ENCODE measurements around the gene LILRA5. TPM values are rescaled to one million over a fixed set of nuclear protein-coding genes. Genes with fewer than 3 reads are reported as not detected.
"Not testable (repeated sequence)": the region's sequence is repeated elsewhere in the genome, so short reads cannot be mapped to it uniquely, and the experiment has no call there.

The LILRA5 gene
- total and polyA plus RNA-seq, 10 of the 15 experiments (the other 5 are each of a cell fraction or from before 2014, with no cell fraction given) = 0.05 to 1.2 (median 0.36) TPM; not detected in 4

- BruUV-seq (replicated peaks) = no TSS peak
- Histone ChIP-seq H3K4me2 (ENCODE audit: control insufficient read depth, insufficient read depth) (no peak overlapping the region), H3K4me1 (ENCODE audit: control insufficient read depth, insufficient read depth, low read length) (no peaks in the 10 kb centered on the region), H3K9me3 (replicated peaks; ENCODE audit: control insufficient read depth, insufficient read depth, low read length) (no peaks in the 10 kb centered on the region), H3K4me3 (no peak overlapping the region), H3K36me3 (ENCODE audit: control insufficient read depth in 2 of 2, insufficient read depth in 2 of 2, low read length in 1 of 2) (no peaks in the 10 kb centered on the region), H3K79me2 (ENCODE audit: control insufficient read depth, insufficient read depth, low read length) (no peaks in the 10 kb centered on the region), H3K27ac (ENCODE audit: control insufficient read depth, insufficient read depth) (no peak overlapping the region), H3K27me3 (replicated peaks in 1 of 2; ENCODE audit: control insufficient read depth in 2 of 2, insufficient read depth in 2 of 2, low read length in 1 of 2) (peaks cover 0 to 1% of the 10 kb centered on the region in 2 experiments; a peak in 2 of 4 replicates), H3K9ac (ENCODE audit: control insufficient read depth, insufficient read depth, low read length) (no peak overlapping the region), H4K20me1 (ENCODE audit: control insufficient read depth, insufficient read depth) (no peaks in the 10 kb centered on the region), H2AFZ (ENCODE audit: control insufficient read depth, low read depth, low read length) (no peak overlapping the region)
- intact Hi-C loops (cut with micrococcal nuclease; ENCODE audit: unreplicated experiment) (no loop called here), in situ Hi-C loops (cut with MboI) (no loop called here)
- no peak for DNase-seq (ENCODE audit: low read depth, low spot score)
- TF ChIP-seq BCL3 (IDR thresholded peaks at IDR 0.05; ENCODE audit: borderline replicate concordance, insufficient read depth, low read depth, low read length, poor library complexity, severe bottlenecking) (no peak), BRCA1 (IDR thresholded peaks at IDR 0.05; ENCODE audit: low read depth, low read length) (no peak), HDGF (IDR thresholded peaks at IDR 0.05) (no peak), E2F4 (IDR thresholded peaks at IDR 0.05; ENCODE audit: low read depth, low read length) (no peak), KAT2A (conservative IDR thresholded peaks at IDR 0.05; ENCODE audit: control insufficient read depth, low read depth, low read length) (no peak)
- TF ChIP-seq, protein P1, sequence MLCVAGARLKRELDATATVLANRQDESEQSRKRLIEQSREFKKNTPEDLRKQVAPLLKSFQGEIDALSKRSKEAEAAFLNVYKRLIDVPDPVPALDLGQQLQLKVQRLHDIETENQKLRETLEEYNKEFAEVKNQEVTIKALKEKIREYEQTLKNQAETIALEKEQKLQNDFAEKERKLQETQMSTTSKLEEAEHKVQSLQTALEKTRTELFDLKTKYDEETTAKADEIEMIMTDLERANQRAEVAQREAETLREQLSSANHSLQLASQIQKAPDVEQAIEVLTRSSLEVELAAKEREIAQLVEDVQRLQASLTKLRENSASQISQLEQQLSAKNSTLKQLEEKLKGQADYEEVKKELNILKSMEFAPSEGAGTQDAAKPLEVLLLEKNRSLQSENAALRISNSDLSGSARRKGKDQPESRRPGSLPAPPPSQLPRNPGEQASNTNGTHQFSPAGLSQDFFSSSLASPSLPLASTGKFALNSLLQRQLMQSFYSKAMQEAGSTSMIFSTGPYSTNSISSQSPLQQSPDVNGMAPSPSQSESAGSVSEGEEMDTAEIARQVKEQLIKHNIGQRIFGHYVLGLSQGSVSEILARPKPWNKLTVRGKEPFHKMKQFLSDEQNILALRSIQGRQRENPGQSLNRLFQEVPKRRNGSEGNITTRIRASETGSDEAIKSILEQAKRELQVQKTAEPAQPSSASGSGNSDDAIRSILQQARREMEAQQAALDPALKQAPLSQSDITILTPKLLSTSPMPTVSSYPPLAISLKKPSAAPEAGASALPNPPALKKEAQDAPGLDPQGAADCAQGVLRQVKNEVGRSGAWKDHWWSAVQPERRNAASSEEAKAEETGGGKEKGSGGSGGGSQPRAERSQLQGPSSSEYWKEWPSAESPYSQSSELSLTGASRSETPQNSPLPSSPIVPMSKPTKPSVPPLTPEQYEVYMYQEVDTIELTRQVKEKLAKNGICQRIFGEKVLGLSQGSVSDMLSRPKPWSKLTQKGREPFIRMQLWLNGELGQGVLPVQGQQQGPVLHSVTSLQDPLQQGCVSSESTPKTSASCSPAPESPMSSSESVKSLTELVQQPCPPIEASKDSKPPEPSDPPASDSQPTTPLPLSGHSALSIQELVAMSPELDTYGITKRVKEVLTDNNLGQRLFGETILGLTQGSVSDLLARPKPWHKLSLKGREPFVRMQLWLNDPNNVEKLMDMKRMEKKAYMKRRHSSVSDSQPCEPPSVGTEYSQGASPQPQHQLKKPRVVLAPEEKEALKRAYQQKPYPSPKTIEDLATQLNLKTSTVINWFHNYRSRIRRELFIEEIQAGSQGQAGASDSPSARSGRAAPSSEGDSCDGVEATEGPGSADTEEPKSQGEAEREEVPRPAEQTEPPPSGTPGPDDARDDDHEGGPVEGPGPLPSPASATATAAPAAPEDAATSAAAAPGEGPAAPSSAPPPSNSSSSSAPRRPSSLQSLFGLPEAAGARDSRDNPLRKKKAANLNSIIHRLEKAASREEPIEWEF (IDR thresholded peaks at IDR 0.05; ENCODE audit: insufficient replicate concordance, low read depth, low read length) = no peak
- ChIA-PET POLR2A (no interaction called here), SMC1A (ENCODE audit: uncharacterized antibody, unreplicated experiment) (interaction anchor here (1.4 kb wide), 1 partner anchor 75 kb away, joined by 3 read pairs; no protein-coding TSS in a partner anchor), RAD21 (ENCODE audit: unreplicated experiment) (no interaction called here), CTCF (no interaction called here)
- no peak for FAIRE-seq
- 35% methylated on average over 18 of the region's 18 CpGs for WGBS (ENCODE audit: insufficient coverage, insufficient replicate concordance, low lambda C conversion rate, missing lambda C conversion rate)
- no peak for ATAC-seq
These were observed 33.5 kb downstream of the LILRA5 start for GRCh38 chr19:54279406-54279962.

DNA sequence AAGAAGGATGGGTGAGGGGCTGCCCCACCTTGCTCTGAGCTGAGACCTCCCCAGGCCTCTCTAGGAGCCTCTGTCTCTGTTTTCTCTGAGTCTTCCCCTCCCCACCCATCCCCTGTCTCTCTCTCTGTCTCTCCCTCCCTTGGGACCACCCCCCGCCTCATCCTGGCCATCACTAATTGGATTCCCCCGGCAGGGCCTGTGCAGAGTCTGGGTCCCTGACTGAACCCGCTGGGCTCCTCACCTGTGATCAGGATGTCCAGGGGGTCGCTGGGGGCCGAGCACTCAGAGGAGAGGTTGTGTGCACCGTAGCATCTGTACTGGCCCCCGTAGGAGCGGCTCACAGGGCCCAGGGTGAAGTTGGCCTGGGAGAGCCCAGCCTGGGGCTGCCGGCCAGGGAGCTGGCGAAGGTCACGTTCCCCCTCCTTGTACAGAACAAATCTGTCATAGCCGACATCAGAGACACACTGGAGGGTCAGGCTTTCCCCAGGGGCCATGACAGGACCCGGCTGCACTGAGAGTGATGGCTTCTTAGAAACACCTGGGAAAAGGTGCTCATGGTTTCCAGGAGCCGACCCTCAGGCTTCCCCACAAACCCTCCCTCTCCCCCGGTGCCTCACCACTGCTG, 34.3 kb downstream of the LILRA5 start:
- H3K4me3 ChIP-seq; DNase-seq (ENCODE audit: low read depth, low spot score); in situ Hi-C loops (cut with MboI); SMC1A ChIA-PET (ENCODE audit: uncharacterized antibody, unreplicated experiment); H4K20me1 ChIP-seq (ENCODE audit: control insufficient read depth, insufficient read depth); H3K36me3 ChIP-seq (ENCODE audit: control insufficient read depth in 2 of 2, insufficient read depth in 2 of 2, low read length in 1 of 2); ATAC-seq; FAIRE-seq; H3K27ac ChIP-seq (ENCODE audit: control insufficient read depth, insufficient read depth); intact Hi-C loops (cut with micrococcal nuclease; ENCODE audit: unreplicated experiment); H2AFZ ChIP-seq (ENCODE audit: control insufficient read depth, low read depth, low read length); H3K4me2 ChIP-seq (ENCODE audit: control insufficient read depth, insufficient read depth); RAD21 ChIA-PET (ENCODE audit: unreplicated experiment); H3K9me3 ChIP-seq (replicated peaks; ENCODE audit: control insufficient read depth, insufficient read depth, low read length); H3K4me1 ChIP-seq (ENCODE audit: control insufficient read depth, insufficient read depth, low read length); H3K79me2 ChIP-seq (ENCODE audit: control insufficient read depth, insufficient read depth, low read length); H3K9ac ChIP-seq (ENCODE audit: control insufficient read depth, insufficient read depth, low read length); BruUV-seq (replicated peaks); POLR2A ChIA-PET; H3K27me3 ChIP-seq (replicated peaks in 1 of 2; ENCODE audit: control insufficient read depth in 2 of 2, insufficient read depth in 2 of 2, low read length in 1 of 2); CTCF ChIA-PET: not testable (repeated sequence)
- WGBS (ENCODE audit: insufficient coverage, insufficient replicate concordance, low lambda C conversion rate, missing lambda C conversion rate) = 35% methylated on average over 11 of the region's 15 CpGs
